H1 (cell line): ENCODE data around the gene TP53I11. TPM values are rescaled to one million over a fixed set of nuclear protein-coding genes. Genes with fewer than 3 reads are reported as not detected.

Experiments
- CBX8 ChIP-seq: fragments of 300-800, 300-1000 bp; sonication (generic); IDR thresholded peaks from 2 replicates; pipeline ENCODE4 v1.7.1; 2016; ENCODE audit warnings: low read depth, low read length, borderline replicate concordance
- CHD7 ChIP-seq: fragments of 300-600 bp; sonication (generic); IDR thresholded peaks from 2 replicates; pipeline ENCODE4 v1.7.1; 2012; ENCODE audit warnings: low read length, moderate library complexity, mild to moderate bottlenecking, inconsistent platforms; ENCODE audit not compliant: insufficient replicate concordance
- HDAC6 ChIP-seq: IDR thresholded peaks from one replicate; pipeline ENCODE4 v1.7.1; 2012; ENCODE audit warnings: low read depth, mild to moderate bottlenecking, inconsistent platforms, low read length, moderate library complexity
- NANOG ChIP-seq: IDR thresholded peaks from 2 replicates; pipeline ENCODE4 v1.6.1; 2011; ENCODE audit warnings: low read length, low read depth, mild to moderate bottlenecking, inconsistent platforms; ENCODE audit not compliant: insufficient read depth, poor library complexity, severe bottlenecking
- PHF8 ChIP-seq: fragments of 200-600 bp; sonication (generic); conservative IDR thresholded peaks from 2 replicates; pipeline ENCODE4 v1.7.1; 2012; ENCODE audit warnings: low read depth, mild to moderate bottlenecking, inconsistent platforms, low read length, moderate library complexity
- POLR2AphosphoS5 ChIP-seq: IDR thresholded peaks from 2 replicates; pipeline ENCODE4 v1.6.1; 2011; ENCODE audit warnings: low read depth, low read length
- RXRA ChIP-seq: IDR thresholded peaks from 2 replicates; pipeline ENCODE4 v1.6.1; 2011; ENCODE audit warnings: low read depth, mild to moderate bottlenecking, low read length, moderate library complexity; ENCODE audit not compliant: insufficient read depth
- SIRT6 ChIP-seq: IDR thresholded peaks from one replicate; pipeline ENCODE4 v1.7.1; 2012; ENCODE audit warnings: low read length, inconsistent platforms
- TAF1 ChIP-seq: IDR thresholded peaks from 2 replicates; pipeline ENCODE4 v1.6.1; 2011; ENCODE audit warnings: mild to moderate bottlenecking, low read depth, low read length
- USF2 ChIP-seq: IDR thresholded peaks from 2 replicates; pipeline ENCODE4 v1.6.1; 2011; ENCODE audit warnings: low read length, improper control_type of control experiment
- polyA plus RNA-seq, 7 experiments: library from polyadenylated mRNA; depleted of rRNA in 3 of 7; stranded (reverse) in 5 of 7; unstranded in 2 of 7; fragments of >200 nt in 5 of 7; fragments of 200-250 nt in 2 of 7; gene quantifications; 1 replicate in 5 of 7; 2 replicates in 1 of 7; 4 replicates in 1 of 7; pipeline versions ENCODE4 v1.2.1 to v1.2.3, GENCODE V29; 2011 to 2013; ENCODE audit warnings: missing spikeins in 2 of 7, mixed read lengths in 2 of 7
- total RNA-seq: library from RNA; stranded (reverse); fragmentation: NEBNext Ultra II Directional; extraction: Animal tissue kit (Norgen Biotek cat#: 25700); gene quantifications from 2 replicates; pipeline ENCODE4 v1.2.1, GENCODE V29; 2021

The TP53I11 gene
- total and polyA plus RNA-seq, 2 of the 8 experiments (the other 6 are each of a cell fraction or from before 2014, with no cell fraction given), result 34.0 to 46.3 TPM

- TF ChIP-seq USF2, result no peak
- no peak for TF ChIP-seq CHD7
- no peak for TF ChIP-seq TAF1
- no peak for TF ChIP-seq SIRT6
- TF ChIP-seq POLR2AphosphoS5, result no peak
- TF ChIP-seq PHF8, result no peak
- no peak for TF ChIP-seq NANOG
- no peak for TF ChIP-seq RXRA
- no peak for TF ChIP-seq CBX8
- TF ChIP-seq HDAC6, result no peak
These were observed 6.4 kb downstream of the TP53I11 start (continued) for GRCh38 chr11:44944181-44944852.
